Lower leg skin (tissue), 4 donors: ENCODE data around the gene ZGRF1. TPM values are rescaled to one million over a fixed set of nuclear protein-coding genes. Genes with fewer than 3 reads are reported as not detected.
"Not testable (repeated sequence)": the region's sequence is repeated elsewhere in the genome, so short reads cannot be mapped to it uniquely, and the experiment has no call there.

Experiments
- DNase-seq, 2 donors: peaks; one replicate each; pipeline ENCODE4 v3.0.0-alpha.2; 2019; ENCODE audit warnings: low spot score in 2 of 2
- H3K4me3 ChIP-seq: fragments of 200-600 bp; sonication (generic); 2 replicates; pipeline ENCODE4 v1.5.1; 2017; ENCODE audit warnings: mild to moderate bottlenecking, low read depth; ENCODE audit not compliant: poor library complexity, severe bottlenecking
- CTCF ChIP-seq, 3 donors: fragments of 450-650 bp; IDR thresholded peaks; one replicate each; pipeline ENCODE4 v1.5.1; 2016; ENCODE audit warnings: antibody characterized with exemption in 3 of 3, mild to moderate bottlenecking in 3 of 3, moderate library complexity in 2 of 3
- POLR2A ChIP-seq, 2 donors: fragments of 450-650 bp; IDR thresholded peaks; one replicate each; pipeline ENCODE4 v1.6.1; 2016 to 2017; ENCODE audit warnings: antibody characterized with exemption in 2 of 2, mild to moderate bottlenecking in 1 of 2, moderate library complexity in 1 of 2
- WGBS, 2 donors: methylation state at CpG; one replicate each; pipeline ENCODE4 v1.1.5; 2018; 5-methylcytosine and 5-hydroxymethylcytosine counted together
- intact Hi-C: fragments of 100-400 bp; cut with DNase I; formaldehyde crosslinking; loops from one replicate; pipeline ENCODE4 v1.15.0; 2023; ENCODE audit warnings: low total_unique reads
- total RNA-seq, 4 donors: library from RNA; depleted of rRNA; stranded (reverse); fragments of >200 nt; gene quantifications; one replicate each; pipeline ENCODE4 v1.1.0, GENCODE V29; 2016

ZGRF1 gene
- total RNA-seq, 4 donors from 2014 or later: 1.6 to 3.9 (median 2.4) TPM

- no peak overlapping the region for H3K4me3 ChIP-seq
- intact Hi-C loops: no loop called here
- no peak for DNase-seq
- TF ChIP-seq CTCF (IDR thresholded peaks at IDR 0.05): no peak
- no peak for TF ChIP-seq POLR2A (IDR thresholded peaks at IDR 0.05)
- 80% methylated on average over 4 of the region's 4 CpGs for WGBS, 2 donors
These were observed 10.5 kb downstream of the ZGRF1 start for GRCh38 chr4:112626228-112626627.

GRCh38 chr4:112616984-112617383 is 19.7 kb downstream of the ZGRF1 start:
- TF ChIP-seq CTCF (IDR thresholded peaks at IDR 0.05) (no peak), POLR2A (IDR thresholded peaks at IDR 0.05) (no peak)
- 92 to 99% methylated on average over 2 of the region's 2 CpGs for WGBS, 2 donors
- intact Hi-C loops: no loop called here
- H3K4me3 ChIP-seq: no peak overlapping the region
- no peak for DNase-seq

GRCh38 chr4:112612814-112613213 is 23.9 kb downstream of the ZGRF1 start:
- H3K4me3 ChIP-seq, intact Hi-C loops, DNase-seq: not testable (repeated sequence)
- 77 to 89% methylated on average over 2 of the region's 2 CpGs for WGBS, 2 donors

GRCh38 chr4:112604589-112604988 is 32.1 kb downstream of the ZGRF1 start:
- TF ChIP-seq POLR2A (IDR thresholded peaks at IDR 0.05) (no peak), CTCF (IDR thresholded peaks at IDR 0.05) (no peak)
- no peak overlapping the region for H3K4me3 ChIP-seq
- DNase-seq: peak in 1 of 2 donors; percentile 25
- intact Hi-C loops: no loop called here

- H3K4me3 ChIP-seq: no peak overlapping the region
- DNase-seq: no peak
- intact Hi-C loops: no loop called here
- TF ChIP-seq POLR2A (IDR thresholded peaks at IDR 0.05) (no peak), CTCF (IDR thresholded peaks at IDR 0.05) (no peak)
- 90 to 92% methylated on average over 1 of the region's 1 CpG for WGBS, 2 donors
These were observed 41.7 kb downstream of the ZGRF1 start for GRCh38 chr4:112594993-112595392.

- no peak overlapping the region for H3K4me3 ChIP-seq
- intact Hi-C loops: no loop called here
- no peak for TF ChIP-seq CTCF (IDR thresholded peaks at IDR 0.05)
- TF ChIP-seq POLR2A (IDR thresholded peaks at IDR 0.05): no peak
- WGBS, 2 donors: 98 to 100% methylated on average over 5 of the region's 5 CpGs
- no peak for DNase-seq
These were observed 43.1 kb downstream of the ZGRF1 start for GRCh38 chr4:112593438-112594133.
